Measurements from ENCODE around the gene SLC22A15. TPM values are rescaled to one million over a fixed set of nuclear protein-coding genes. Genes with fewer than 3 reads are reported as not detected.

Gene SLC22A15
- total RNA-seq, 3 donors from 2014 or later = 2.0 to 2.7 (median 2.4) TPM

GRCh38 chr1:116118471-116118870 is 142.2 kb downstream of the SLC22A15 start:
- Histone ChIP-seq H3K9me3 (no peaks in the 10 kb centered on the region), H3K4me1 (ENCODE audit: low read depth) (no peaks in the 10 kb centered on the region), H3K4me3 (no peak overlapping the region), H3K36me3 (ENCODE audit: low read depth) (no peaks in the 10 kb centered on the region)
- no peak for ATAC-seq
- no peak for TF ChIP-seq CTCF (IDR thresholded peaks at IDR 0.05)
- DNase-seq = no peak
- intact Hi-C loops (cut with DNase I, micrococcal nuclease) = no loop called here

Other genes with a start within 250 kb of the SLC22A15 start
- 10 to 100 TPM in 1 of 3 donors, 1 to 10 TPM in 1, under 1 TPM in 1; 0.49 to 30.4 (median 2.1) TPM for gene CASQ2, start 207.8 kb upstream of the SLC22A15 start, total RNA-seq
- not detected for gene NHLH2, start 135.4 kb upstream of the SLC22A15 start, total RNA-seq
- 1 to 10 TPM; 1.7 to 6.4 (median 4.7) TPM for gene MAB21L3, start 134.9 kb downstream of the SLC22A15 start, total RNA-seq

Measured in mucosa of descending colon (tissue), 3 donors.